HG02840 (cell line): ENCODE data around the gene FUT1.
A peak's percentile ranks its signal among the peaks of the same experiment; 100 is the strongest.
"Not testable (repeated sequence)": the region's sequence is repeated elsewhere in the genome, so short reads cannot be mapped to it uniquely, and the experiment has no call there.

Experiments
- ATAC-seq: cut with Tn5 transposase; IDR thresholded peaks from one replicate; pipeline ENCODE4 v1.9.1; 2021; ENCODE audit warnings: mild to moderate bottlenecking, moderate library complexity, moderate number of reproducible peaks; ENCODE audit not compliant: unreplicated experiment, low FRiP score

FUT1 gene

DNA sequence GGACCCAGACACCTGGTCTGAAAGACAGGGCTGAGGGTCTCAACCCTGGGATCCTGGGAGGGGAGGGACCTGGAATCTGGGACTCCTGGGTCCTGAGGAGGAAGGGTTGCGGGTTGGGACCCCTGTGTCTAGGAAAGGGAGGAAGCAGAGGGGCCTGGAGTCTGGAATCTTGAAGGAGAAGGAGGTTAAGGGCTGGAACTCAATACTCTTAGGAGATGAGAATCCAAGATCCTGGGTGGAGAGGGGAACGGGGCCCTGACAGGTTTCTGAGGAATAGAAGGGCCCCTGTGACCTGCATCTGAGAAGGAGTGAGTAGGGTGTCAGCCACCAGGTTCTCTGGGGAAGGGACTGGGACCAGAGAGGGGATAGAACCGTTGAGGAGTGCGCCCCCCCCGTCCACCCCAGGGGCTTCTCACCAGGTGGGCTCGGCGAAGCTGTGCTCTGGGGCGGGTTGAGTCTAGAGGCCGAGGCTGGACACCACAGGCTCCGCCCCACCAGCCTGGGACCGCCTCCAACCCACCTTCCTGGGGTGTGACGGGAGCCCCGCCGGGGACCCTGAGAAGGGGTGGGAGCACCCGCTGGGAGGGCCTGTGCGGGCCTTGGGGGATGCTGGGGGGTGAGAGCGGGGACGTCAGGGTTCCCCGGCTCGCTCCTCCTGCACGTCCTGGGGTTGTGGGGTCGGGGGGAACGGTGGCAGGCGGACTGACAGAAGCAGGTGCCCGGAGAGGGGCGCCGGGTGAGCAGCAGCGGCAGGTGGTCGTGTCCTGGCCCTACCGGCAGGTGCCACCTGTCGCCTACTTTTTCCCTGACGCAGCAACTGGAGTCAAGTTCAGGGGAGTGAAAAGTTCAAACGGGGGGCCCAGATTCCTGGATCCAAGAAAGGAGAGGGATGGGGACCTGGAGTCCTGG is 32.9 kb downstream of the FUT1 start, which contains the start of gene MAMSTR:
TSS of gene MAMSTR (minus strand) at position 463 of the 909 bp plus-strand sequence. CDS start 694 bp downstream, outside the sequence.
- ATAC-seq: no peak

DNA sequence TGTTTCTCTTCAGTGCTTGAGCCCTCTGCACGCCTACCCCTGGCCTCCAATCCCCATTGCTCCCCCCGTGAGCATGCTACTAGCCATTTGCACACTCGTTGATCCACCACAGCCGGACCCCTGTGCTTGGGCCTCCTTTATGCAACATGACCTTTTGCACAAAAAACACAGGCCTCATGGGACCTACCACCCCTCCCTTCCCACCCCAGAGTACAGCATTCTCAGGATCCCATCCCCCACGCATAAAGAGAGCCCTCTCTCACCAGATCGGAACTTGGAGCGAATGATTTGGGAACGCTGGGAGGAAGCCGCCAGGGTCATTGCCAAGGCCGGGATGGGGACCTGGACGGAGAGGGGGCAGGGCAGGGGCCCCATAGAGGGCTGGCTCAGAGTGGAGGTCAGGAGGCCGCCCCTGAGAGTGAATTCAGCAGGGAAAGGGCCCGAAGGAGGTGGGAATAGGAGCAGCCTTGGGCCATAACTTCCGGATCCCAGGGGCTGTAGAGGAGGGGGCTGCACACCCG is 33.7 kb downstream of the FUT1 start:
- no peak for ATAC-seq

DNA sequence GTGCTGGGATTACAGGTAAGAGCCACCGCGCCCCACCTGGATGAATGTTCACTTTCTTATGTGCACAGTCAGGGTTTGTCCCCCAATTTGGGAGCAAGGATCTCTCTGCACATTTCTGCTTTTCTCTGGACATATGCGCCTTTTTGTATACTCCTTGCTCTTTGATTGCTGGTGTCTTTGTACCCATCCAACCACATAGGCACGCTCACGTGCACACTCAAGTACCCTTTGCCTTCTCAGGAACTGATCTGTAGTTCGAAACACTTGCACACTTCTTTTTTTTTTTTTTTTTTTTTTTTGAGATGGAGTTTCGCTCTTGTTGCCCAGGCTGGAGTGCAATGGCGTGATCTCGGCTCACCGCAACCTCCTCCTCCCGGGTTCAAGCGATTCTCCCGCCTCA is 34.3 kb downstream of the FUT1 start:
- ATAC-seq: not testable (repeated sequence)

DNA sequence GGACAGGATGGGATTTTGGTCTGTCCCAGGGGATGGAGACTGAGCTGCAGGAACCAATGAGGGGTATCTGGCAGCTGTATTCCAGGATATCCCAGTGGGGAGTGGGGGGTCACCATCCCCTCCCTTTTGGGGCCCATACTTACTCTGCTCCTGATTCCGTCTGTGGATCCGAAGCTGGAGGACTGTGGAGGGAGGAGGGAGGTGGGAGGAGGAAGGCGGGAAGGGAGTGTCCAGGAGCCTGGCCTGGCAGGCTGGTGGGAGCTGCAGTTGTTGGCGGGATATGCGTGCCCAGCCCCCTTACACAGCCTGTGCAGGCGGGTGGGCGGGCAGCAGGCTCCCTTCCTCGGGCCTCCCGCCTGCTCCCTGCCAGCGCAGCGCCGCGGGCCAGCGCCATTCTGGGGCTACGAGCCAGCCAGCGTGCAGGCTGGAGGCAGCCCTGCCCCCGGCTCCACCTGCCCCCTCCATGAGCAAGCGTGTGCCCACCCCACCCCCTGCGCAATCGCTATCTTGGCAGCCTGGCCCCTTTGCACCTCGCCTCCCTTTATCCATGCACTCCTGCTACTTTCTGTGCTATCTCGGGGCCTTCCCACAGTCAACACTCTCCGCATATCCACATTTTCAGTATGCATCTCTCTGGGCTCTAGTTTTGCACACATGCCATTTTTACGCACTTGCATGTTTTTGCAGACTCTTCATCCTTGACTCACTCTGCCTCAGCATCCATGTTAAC is 35.7 kb downstream of the FUT1 start:
- no peak for ATAC-seq

DNA sequence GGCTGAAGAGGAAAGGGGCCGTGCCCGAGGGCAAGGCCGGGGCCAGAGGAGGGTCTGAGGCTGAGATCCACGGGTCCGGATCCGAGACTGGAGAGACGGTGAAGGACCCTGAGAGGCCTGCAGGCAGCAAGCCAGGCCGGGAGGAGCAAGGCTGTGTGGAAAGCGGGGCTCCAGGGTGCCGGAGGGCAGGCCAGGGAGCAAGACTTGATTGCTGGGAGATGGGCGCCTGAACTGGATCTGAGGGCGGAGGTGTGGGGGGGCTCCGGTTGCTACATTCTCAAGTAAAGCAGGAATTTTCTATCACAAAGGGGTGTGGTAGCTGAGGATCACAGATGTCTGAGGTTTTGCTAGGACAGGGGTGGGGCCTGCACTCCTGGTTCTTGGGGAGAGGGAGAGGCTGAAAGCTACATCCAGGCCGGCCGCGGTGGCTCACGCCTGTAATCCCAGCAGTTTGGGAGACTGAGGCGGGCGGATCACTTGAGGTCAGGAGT is 36.7 kb downstream of the FUT1 start:
- no peak for ATAC-seq

DNA sequence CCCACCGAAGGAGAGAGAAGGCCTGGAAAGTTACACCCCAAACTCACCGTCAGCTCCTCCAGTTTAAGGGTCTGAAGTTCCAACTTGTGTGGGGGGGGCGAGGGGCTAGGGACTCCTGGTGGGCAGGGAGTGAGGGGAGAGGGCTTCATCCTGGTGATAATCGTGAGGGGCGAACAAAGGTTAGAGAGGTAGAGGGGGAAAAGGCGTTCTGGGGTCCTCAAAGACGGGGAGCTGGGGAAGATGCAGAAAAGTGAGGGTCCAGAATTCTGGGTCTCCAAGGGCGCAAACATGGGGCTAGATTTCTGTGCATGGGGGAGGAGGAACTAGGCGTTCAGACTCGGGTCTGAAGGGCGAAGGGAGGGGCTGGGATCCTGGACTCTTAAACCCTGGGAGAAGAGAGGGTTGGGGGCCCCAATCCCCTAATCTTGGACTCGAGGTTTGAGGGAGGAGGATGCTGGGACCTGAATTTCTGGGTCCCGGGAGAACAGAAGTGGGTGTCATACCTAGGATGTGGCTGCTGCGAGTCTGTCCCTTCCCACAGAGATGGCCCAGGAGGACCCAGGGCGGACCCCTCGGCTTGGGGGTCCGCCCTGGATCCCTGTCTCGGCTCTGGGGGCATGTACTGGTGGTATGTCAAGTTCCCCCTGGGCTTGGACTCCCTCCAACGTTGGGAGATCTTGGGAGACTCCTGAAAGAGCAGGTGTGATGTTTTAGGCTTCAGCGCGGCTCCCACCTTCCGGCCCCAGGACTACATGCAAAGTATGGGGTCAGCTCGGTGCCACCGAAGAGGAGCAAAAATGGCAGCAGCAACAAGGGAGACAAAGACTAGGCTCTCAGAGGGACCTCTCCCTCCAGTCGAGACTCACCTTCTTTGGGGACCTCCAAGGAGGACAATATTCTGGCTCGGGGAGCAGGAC is 37.4 kb downstream of the FUT1 start:
- ATAC-seq: no peak

DNA sequence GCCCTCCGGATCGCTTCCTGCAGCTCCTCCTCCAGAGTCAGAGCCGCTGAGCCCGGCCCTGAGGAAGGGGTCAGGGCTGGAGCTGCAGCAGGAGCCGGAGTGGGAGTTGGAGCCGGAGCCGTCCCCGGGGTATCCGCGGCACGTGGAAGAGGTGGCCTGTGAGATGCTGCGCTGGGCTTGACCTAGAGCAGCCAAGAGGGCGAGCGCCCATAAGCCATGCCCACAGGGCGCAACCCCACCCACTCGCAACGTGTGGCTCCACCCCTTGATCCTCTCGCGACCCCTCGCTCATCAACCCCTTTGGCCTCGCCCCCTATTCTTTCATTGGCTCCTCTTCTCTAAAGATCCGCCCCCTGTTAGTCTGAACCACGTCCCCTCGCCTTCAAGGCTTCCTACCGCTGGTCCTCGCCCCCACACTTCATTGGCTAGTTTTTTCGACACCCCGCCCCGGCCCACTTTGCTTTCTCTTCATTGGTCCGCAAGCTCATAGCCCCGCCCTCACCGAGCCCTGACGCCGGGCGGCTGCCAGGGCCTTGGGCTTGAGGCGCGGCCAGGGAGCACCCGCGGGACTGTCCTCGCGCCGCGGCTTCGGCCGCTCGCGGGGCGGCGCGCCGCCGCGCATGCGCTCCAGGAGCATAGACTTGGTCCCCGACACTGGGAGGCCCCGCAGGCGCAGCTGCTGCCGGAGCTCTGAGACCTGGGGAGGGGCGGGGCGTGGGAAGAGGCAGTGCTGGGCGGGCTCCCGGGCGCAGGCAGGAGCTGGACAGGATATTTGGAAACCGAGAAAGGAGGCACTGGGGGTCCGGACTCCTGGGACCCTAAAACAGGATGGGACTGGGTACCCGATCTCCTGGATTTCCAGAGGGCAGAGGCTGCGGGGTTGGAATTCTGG is 38.3 kb downstream of the FUT1 start:
- ATAC-seq: peak; percentile 94

DNA sequence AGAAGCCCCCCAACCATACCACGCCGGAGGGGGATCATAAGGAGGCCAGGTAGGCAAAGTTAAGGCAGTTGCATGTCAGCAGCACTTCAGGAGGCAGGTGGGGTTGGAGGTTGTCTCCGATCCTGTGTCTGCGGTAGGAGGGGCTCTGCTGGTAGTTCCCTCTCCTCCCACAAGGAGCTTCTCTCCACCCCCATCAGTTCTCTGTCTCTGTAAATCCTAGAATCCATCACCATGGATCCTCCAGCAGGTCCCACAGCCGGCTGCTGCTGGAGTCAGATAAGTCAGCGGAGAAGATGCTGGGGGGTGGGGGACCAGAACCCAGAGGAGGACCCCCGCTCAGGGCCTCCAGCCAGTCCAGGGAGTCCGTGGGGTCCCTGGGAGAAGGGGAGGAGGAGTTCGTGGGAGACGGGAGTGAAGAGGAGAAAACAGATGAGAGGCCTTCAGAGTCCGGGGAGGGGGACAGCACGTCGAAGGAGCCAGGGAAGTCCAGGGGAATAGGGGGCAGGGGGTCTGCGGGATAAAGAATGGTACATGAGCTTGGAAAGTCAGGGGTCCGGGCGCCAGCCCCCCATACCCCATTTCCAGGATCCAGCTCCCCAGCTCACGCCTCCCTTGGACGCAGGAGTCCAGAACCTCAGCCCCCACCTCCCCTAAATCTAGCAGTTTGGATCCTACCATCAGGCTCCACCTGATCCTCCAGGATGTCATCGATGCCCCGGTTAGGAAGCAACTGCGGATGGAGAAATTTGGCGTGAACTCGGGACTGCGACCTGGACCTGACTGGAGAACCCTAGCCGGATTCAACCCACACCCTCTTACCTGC is 39.2 kb downstream of the FUT1 start:
- no peak for ATAC-seq

DNA sequence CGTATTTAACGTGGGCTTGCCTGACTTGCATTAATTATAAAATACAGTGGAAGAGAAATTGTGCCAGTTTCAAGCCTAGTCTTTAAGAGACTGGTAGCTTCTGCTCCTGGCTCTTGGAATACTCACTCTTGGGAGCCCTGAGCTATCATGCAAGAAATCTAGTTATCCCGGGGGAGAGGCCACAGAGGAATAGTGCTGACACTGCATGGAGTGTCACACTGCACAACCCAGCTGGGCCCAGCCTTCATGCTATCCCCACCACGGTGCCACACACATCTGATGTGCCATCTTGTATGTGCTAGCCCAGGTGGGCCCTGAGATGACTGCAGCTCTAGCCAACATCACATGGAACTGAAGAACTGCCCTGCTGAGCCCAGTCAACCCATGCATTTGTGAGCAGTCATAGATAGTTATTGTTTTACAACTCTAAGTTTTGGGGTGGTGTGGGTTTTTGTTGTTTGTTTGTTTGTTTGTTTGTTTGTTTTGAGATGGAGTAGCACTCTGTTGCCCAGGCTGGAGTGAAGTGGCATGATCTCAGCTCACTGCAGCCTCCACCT is 41.3 kb downstream of the FUT1 start:
- ATAC-seq: no peak

DNA sequence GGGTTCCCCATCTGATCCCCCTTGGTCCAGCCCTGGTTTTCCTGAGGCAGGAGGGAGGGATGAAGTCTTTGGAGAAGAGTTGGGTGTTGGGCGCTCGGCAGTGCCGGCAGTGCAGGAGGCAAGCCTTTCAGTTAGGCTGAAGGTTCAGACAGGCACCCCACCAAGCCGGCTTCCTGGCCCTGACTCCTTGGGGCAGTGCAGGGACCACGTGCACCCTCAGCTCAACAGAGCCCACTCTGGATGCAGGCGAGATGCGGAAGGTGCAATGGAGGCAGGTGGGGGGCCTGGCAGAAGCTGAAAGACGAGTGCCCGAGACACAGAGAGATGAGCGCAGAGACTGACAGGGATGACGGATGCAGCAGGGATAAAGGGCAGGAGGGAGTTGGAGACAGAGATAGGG is 44.0 kb downstream of the FUT1 start:
- ATAC-seq: no peak

DNA sequence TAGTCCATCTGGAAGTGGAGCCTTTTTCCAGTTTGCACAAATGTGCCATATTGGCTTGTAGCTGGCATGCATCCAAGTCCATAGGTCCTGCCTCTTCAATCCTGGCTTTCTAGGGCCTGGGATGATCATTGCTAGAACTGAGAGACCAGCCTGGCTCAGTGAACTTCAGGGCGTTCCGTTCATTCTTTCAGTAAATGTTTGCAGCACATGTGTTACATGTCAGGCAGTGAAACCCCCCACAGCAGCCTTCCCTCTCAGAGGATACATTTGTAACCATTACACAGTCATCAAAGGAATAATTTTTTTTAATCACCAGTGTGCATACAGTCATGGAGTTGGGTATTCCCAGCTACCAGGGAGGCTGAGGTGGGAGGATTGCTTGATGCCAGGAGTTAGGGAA is 47.0 kb downstream of the FUT1 start:
- ATAC-seq: no peak

DNA sequence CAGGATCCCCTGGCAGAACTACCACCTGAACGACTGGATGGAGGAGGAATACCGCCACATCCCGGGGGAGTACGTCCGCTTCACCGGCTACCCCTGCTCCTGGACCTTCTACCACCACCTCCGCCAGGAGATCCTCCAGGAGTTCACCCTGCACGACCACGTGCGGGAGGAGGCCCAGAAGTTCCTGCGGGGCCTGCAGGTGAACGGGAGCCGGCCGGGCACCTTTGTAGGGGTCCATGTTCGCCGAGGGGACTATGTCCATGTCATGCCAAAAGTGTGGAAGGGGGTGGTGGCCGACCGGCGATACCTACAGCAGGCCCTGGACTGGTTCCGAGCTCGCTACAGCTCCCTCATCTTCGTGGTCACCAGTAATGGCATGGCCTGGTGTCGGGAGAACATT is 49.1 kb downstream of the FUT1 start:
- no peak for ATAC-seq

DNA sequence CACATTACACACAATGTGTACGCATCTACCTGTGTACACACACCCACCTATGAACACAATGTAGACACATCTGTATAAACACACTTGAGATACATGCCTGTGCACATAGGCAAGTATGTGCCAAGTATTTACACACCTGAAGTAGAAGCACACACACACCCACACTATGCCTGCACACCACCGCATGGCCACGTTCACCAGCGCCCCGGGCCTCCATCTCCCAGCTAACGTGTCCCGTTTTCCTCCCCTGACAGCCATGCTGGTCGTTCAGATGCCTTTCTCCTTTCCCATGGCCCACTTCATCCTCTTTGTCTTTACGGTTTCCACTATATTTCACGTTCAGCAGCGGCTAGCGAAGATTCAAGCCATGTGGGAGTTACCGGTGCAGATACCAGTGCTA is 49.7 kb downstream of the FUT1 start:
- ATAC-seq: no peak

DNA sequence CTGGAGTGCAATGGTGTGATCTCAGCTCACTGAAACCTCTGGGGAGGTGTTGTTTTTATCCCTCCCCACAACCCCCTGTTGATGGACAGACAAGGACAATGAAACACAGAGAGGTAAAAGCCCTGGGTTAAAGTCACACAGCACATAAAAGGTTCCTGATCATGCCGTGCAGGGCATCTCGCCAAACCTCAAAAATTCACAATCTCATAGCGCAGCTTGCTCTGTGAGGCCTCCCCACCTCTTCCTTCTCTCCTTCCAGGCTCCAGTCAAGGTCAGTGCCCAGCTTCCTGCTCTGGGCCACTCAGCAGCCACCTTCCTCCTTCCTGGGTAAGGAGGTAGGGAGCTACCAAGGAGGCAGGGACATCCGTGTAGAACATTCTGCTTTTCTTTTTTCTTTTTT is 54.4 kb downstream of the FUT1 start:
- ATAC-seq: no peak
